ENCODE results near the gene JARID2.
A peak's percentile ranks its signal among the peaks of the same experiment; 100 is the strongest.

DNA sequence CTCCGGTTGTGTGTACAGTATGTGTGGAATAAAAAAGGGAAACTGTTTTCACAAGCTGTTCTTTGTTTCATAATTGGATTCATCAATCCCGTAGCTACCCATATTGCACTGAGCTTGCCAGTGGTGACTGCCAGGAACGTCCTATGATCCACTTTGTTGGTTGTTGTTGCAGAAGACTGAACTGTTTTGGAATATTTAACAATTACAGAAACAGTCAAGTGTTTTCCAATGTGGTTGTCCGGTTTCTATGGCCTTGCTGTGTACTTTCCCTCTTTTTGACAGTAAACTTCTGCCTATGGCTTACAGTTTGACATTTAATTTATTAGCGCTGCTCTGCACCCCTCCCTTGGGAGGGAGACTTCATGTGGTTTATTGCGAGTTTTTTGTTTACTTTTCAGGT is 275.7 kb downstream of the JARID2 start:
- TF ChIP-seq, protein P1, sequence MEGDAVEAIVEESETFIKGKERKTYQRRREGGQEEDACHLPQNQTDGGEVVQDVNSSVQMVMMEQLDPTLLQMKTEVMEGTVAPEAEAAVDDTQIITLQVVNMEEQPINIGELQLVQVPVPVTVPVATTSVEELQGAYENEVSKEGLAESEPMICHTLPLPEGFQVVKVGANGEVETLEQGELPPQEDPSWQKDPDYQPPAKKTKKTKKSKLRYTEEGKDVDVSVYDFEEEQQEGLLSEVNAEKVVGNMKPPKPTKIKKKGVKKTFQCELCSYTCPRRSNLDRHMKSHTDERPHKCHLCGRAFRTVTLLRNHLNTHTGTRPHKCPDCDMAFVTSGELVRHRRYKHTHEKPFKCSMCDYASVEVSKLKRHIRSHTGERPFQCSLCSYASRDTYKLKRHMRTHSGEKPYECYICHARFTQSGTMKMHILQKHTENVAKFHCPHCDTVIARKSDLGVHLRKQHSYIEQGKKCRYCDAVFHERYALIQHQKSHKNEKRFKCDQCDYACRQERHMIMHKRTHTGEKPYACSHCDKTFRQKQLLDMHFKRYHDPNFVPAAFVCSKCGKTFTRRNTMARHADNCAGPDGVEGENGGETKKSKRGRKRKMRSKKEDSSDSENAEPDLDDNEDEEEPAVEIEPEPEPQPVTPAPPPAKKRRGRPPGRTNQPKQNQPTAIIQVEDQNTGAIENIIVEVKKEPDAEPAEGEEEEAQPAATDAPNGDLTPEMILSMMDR (IDR thresholded peaks at IDR 0.05): no peak
- TF ChIP-seq POLR2A (IDR thresholded peaks at IDR 0.05) (no peak), POLR2AphosphoS5 (IDR thresholded peaks at IDR 0.05) (peak in 1 of 3 donors; percentile 16), EP300 (IDR thresholded peaks at IDR 0.05) (no peak)
